Mammary epithelial cell (primary cell): ENCODE results near the gene CACNB1.

ENCODE experiments used
- CTCF ChIP-seq, 2 donors: IDR thresholded peaks in 1 of 2; conservative IDR thresholded peaks in 1 of 2; 2 replicates each; pipeline ENCODE4 v1.5.1; 2011 to 2012; ENCODE audit warnings: inconsistent platforms in 2 of 2, low read length in 2 of 2, mild to moderate bottlenecking in 2 of 2, control low read depth in 1 of 2, low read depth in 1 of 2; ENCODE audit not compliant: insufficient read depth in 1 of 2; ENCODE audit errors: extremely low read depth in 1 of 2
- EZH2 ChIP-seq: IDR thresholded peaks from 2 replicates; pipeline ENCODE4 v1.6.1; 2012; ENCODE audit warnings: low read length, inconsistent platforms, borderline replicate concordance

- no peak for TF ChIP-seq CTCF (conservative IDR thresholded peaks at IDR 0.05 in 1 of 2, IDR thresholded peaks at IDR 0.05 in 1 of 2; ENCODE audit: extremely low read depth in 1 of 2, insufficient read depth in 1 of 2, low read depth in 1 of 2, low read length in 2 of 2)
- TF ChIP-seq EZH2 = no peak
These were observed 46.7 kb downstream of the CACNB1 start for GRCh38 chr17:39150795-39151149.
